Ammon's horn (tissue), 1 donor: ENCODE data around the gene RRM2.
"Not testable (repeated sequence)": the region's sequence is repeated elsewhere in the genome, so short reads cannot be mapped to it uniquely, and the experiment has no call there.

Experiments used
- DNase-seq: peaks from one replicate; pipeline ENCODE4 v3.0.0-alpha.2; 2016; ENCODE audit warnings: low spot score

The RRM2 gene

DNA sequence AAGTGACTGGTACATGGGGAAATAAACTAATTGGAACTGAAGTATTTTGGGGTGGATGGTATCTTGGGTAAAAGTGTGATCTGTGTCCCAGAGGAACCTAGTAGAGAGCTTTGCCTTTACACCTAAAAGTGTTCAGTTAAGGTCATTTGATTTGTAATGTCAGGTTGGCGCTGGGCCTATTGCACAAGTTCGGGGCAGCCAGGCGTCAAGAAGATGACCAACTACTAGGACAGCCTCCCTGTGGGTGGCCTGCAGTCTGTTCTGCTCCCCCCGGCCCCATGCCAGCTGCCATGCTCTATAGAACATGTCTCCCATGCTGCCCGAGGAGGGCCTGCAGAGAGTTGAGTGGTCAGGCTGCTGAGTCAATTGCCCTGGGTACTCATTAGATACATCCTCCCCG lies 10.1 kb downstream of the RRM2 start:
- no peak for DNase-seq

DNA sequence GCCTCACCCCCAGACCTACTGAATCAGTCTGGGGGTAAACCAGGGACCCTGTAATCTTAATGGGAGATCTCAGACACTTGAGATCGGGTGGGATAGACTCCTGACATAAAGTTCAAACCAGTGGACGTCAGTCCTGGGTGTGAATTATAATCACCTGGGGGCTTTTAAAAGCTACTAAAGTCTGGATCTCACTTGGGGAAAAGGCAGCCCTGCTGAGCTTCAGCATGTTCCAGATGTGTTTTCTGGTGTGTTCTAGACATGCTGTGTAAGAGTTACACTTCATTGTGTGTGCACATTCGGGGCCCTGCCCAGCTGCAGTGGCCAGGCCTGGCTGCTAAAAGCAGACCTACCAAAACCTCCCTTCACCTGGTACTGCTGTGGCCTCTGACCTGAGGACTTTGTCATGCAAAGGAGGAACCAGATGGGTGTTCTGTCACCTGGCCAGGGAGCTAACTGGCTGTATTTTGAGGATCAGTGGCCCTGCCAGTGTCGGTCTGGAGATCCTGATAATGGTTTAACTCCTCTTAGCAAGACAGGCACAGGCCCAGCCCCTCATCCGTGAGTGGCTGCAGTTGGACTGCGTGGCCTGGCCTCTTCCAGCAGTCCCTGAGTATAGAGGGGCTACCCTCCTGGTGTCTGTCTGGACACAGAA lies 10.6 kb downstream of the RRM2 start:
- DNase-seq: no peak

DNA sequence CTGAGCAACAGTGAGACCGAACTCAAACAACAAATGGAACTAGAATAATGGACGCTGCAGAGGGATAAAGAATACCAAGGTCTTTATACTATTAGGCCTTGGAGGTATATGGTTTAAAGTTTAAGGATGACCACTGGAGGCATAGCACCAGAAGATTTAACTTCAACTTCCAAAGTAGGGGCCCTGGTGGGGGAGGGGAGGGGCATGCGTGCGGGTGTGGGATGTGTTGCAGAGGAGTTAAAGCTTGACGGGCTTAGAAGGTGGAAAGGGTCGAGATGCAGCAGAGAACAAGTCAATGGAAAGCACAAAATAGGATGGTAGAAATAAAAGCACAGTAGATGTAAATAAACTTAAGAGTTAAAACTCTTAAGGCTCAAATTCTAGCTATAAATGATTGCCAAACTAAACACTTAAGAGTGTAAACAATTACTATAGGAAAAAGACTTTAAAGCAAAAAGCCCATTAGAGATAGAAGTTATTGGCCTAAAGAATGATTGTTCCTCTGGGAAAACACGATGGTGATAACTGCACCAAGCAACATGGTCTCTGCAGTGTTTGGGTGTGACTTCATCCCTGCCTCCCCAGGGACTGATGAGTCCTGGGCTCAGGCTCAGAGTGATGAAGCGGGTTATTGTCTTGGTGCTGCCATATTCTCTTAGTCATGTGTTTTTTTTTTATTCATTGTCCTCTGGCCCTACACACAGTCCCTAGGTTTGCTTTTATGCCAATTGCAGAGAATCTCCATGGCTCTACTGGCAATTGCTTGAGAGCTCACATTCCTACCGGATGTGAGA lies 13.0 kb downstream of the RRM2 start:
- DNase-seq: no peak

DNA sequence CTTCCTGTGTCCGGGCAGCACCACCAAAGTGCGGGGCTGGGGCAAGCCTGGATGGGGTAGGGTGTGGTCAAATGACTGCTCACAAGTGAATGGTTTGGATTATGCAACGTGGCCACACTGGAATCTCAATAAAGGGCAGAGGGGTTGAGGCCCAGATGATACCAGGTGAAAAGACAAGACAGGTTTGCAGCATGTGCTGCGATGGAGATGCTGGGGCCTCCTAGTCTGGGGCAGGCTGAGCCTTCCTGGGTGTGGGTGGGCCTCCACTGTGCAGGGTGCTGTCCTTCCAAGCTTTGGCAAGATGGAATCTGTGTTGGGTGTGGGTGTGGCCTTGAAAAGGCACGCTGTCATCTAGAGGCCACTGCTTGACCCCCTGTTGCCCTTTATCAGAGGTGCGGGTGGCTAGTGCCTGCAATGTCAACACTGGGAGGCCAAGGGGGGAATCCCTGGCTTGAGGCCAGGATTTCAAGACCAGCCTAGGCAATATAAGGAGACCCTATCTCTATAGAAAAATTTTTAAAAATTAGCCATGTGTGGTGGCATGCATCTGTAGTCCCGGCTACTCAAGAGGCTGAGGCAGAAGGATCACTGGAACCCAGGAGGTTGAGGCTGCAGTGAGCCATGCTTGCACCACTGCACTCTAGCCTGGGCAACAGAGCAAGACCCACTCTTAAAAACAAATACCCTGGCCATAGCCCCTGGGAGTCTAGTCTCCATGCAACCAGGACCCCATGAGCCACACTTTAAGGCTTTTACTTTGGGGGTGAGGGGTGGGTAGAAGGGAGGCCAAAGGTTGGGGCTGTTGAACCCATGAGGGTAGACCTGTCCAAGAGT lies 13.8 kb downstream of the RRM2 start:
- no peak for DNase-seq

DNA sequence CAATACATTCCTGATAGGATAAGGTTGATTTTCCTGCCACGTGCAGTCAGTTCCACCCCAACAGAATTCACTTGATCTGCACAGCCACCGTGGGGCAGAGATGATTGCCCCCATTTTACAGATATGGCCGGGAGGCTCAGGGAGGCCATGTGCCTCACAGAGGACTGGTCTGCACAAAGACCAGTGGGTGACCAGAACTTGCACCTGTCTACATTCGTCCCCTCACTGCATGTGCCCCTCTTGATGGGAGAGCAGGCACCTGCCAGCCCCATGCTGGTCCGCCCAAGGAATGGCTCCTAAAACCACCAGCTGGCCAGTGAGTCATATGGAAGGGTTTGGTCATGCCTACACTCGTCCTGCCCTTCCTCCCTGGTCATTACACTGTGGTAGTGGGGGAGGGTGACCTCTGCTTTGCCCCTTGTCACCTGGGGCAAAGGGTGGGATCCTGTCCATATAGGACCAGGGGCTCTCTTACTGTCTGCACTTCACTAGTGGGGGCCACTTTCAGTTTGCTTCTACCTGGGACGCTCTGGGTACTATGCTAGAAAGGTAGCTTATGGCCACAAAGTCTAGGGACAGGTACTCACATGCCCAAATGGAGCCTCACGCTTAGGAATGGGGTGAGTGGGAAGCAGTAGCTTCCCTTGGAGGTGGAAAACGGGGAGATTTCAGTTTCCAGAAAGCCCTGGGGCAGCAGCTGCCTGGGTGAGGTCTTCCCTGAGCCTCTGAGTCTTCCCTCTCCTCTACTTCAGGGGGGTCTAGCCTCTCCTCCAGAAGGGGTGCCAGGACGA lies 14.7 kb downstream of the RRM2 start:
- DNase-seq: no peak

DNA sequence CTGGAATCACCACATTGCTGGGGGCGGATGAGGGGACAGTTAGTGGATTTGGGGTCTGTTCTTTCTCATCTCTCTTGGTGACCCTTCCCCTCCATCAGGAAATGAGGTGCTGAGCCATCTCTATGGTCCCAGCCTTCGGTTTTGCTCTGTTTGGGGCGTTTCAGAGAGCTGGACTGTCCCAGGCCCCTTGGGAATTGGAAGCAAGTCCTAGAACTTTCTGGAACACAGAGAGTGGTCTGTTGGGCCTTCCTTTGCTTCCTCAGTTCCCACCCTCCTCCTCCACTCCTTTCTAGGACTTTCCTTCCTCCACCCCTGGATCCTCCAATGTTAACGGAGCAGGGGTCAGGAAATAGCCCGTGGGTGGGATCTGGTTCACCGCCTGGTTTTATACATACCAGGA lies 17.0 kb downstream of the RRM2 start:
- DNase-seq: no peak

DNA sequence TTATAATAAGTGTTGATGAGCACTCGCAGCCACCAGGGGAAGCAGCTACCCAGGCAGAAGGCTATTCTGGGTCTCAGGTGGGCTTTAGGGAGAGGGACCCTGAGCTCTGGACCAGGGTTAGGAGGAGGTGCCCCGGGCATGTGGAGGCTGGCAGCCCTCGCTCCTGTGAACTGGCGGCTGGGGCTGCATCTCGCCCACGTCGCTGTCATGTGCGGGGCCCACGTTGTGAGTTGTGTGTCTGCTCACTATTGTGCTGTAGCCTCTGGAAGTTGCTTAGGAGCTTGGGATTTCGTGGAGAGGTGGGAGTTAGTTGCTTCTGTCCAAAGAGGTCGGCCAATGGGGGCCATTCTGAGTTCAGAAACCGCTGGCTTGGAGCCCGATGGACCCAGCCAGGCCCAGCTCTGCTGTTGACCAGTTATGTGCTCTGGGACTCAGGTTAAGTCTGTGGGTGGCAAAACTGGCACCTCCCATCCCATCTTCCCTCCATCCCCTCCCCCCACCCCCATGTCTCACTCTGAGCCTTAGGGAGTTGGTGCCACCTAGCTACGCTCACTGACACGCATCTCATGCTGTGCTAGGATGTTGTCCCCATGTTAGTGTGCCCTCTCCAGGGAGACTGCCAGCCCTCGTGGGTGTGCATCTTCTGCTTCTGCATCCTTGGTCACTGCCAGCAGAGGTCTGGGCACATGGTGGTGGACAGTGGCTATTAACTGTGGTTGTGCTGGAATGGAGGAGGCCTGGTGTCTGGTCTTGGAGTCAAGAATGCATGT lies 18.5 kb downstream of the RRM2 start:
- DNase-seq: no peak

DNA sequence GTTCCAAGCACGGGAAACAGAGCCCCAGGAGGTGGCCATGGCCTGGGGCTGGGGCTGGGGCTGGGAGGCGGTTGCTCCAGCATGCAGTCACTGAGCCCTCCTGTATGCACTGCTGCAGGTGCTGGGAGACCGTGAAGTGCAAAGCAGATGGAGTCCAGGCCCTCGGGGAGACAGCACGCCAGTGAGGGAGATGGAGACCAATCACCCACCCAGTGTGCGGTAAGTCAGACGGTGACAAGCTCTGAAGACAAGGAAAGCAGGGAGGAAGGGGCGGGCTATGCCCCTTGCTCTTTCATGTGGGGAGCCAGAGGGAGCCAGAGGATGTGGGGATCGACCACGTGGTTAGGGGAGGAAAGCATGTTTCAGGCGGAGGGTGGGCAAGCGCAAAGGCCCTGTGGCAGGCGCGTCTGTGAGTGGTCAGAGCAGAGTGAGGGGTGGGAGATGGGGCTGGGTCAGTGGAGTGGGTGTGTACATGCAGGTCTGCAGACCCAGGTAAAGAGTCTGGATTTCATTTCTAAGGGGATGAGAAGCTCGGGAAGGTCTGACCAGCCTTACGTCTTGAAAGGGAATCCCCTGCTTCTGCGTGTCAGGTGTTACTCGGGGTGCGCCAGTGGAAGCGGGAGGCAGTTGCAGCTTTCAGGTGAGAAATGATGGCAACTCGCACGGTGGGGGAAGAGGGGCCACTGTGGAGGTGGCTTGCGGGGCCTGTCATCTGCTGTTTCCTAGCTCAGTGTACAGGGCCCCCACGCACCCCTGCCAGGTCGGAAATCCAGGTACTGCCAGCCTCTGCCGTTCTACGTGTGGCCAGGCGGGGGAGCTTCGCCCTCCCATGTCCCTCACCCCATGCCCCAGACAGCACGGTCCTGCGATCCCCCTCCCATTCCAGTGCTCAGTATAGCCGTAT lies 19.4 kb downstream of the RRM2 start:
- no peak for DNase-seq

DNA sequence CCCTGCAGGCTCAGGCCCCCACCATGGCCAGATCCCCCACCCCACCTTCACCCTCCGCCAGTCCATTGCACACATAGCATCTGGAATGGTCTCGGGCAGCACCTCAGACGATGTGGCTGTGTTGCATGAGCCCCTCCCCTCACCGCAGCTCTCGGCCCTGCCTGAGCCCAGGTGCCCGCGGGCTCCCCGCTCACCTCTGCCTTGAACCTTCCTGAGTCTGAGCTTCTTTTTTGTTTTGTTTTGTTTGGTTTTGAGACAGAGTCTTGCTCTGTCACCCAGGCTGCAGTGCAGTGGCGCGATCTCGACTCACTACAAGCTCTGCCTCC lies 20.1 kb downstream of the RRM2 start:
- DNase-seq: no peak

DNA sequence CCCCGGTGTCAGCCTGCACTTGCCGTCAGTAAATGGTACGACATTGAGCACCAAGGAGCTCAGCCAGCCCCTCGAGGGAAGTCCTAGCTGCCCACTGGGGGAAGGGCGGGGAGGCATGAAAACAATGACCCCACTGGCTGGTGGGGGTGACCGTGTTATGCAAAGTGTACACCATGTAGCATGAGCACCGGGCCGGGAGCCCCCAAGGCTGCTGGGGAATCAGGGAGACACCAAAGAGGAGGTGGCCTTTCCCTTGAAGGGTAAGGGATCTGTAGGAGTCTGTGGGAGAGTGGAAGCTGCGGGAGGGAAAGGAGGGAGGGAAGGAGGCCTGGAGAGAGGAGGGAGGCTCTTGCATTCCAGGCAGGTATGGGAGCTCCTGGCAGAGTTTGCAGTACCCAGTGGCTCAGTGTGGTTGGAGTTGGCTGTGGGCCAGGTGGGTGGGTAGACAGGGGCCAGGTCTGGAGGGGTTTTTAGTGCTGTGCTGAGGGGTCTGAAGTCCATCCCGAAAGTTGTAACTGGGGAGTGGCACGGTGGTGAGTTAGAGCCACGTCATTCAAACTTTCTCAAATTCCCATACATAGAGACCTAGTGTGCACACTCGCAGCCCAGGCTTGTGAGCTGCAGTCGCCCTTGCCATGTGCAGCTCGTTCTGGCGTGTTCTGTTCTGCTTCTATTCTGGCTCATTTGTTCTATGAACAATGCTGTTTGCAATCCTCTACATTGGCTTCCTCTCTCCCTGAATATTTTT lies 22.4 kb downstream of the RRM2 start:
- DNase-seq: peak; percentile 72

DNA sequence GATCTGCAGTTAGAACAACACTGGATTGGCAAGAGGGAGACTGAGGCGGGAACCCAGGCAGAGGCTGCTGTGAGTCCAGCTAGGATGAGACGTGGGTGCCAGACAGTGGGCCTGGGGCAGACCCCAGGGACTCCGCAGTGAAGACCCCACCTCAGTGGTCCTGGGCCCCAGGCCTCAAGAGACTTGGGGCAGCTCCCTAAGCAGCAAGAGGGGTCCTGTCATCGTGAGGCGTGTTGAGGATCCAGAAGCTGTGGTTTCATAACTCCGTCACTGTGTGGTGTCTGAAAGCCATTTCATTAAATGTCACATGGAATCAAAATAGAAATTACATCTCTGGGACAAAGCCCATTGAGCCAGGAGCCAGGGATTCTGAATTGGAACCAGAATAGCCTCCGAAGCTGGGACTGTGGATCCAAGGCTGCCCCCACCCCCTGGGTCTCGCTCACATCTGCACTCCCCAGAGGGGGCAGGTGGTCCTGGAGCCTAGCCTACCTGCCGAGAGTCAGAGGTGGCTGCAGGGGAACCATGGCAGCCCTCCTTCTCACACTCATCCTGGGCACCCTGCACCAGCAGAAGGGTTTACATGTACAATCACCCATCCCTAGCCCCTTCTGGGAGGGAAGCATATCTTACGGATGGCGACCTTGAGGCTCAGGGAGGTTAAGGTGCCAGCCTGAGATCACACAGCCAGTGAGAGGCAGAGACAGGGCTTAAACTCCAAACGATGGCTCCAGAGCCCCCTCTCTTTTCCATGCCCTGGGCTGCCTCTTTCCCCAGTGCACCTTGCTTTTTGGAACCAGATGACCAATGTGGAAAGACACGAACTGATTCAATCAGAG lies 23.2 kb downstream of the RRM2 start:
- peak; percentile 35 for DNase-seq

DNA sequence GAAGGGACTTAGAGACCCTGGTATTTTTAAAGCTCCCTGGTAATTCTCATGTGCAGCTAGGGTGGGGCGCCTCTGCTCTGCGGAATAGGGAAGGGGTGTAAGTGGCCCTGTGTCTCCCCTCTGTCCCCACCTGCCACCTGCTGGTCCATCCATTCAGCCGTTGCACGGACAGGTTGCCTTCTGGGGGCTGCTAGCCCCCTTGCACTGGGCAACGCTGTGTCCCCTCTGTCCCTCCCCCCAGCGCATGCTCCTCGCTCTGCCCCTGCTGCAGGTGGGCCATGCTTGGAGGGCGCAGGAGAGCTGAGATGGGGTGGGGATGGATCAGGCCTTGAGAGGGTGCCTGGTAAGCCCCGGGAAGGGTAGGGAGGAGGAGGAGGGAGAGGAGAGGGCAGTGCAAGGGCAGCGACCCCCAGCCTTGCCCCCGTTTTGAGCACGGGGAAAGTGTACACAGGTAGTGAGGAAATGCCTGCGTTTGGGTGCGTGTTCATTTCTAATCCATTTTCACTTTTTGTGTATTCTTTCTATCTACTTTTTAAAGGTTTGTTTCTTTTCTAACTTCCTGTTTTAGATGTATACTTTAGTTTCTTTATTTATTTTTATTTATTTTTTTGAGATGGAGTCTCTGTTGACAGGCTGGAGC lies 23.9 kb downstream of the RRM2 start:
- no peak for DNase-seq

DNA sequence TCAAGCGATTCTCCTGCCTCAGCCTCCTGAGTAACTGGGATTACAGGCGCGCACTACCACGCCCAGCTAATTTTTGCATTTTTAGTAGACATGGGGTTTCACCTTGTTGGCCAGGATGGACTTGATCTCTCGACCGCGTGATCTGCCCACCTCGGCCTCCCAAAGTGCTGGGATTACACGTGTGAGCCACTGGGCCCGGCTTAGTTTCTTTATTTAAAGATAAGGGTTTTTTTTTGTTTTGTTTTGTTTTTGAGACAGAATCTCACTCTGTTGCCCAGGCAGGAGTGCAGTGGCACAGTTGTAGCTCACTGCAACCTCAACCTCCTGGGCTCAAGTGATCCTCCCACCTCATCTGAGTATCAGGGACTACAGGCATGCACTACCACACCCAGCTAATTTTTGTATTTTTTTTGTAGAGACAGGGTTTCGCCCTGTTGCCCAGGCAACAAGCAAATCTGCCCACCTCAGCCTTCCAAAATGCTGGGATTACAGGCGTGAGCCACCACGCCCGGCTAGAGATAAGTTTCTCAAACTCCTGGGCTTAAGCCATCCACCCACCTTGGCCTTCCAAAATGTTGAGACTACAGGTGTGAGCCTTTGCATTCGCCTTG lies 24.6 kb downstream of the RRM2 start:
- not testable (repeated sequence) for DNase-seq

DNA sequence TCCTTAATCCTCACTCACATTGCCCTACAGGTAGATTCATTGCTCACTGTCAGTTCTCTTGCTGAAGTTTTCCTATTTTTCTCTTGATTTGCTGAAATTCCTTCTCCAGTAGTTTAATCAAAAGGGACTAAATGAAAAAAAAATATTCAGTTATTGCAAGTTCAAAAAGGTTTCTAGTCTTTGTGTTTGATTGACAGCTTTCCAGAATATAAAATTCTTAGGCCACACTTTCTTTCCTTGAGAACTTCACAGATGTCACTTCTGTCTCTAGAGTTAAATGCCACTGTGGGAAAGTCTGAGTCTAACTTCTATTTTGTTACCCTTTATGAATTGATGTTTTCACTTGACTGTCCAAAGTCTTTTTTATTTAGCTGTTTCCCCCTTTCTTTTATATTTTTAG lies 25.7 kb downstream of the RRM2 start:
- DNase-seq: no peak

DNA sequence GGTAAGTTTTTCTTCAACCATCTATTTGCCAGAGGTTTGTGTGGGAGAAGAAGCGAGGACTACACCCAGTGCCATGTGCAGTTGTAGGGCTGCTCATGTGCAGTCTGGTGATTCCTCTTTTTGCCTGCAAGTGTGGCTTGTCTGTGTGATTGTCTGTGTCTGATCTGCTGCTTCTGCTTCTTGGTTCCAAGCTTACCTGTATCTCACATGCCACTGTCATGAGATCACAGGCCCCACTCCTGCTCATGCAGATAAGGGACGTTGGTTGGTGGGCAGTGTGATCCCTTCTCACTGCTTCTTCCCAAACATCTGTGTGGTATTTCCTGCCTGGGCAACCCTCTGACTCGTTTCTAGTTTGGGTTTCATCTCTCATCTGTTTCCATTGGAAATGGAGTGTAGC lies 27.1 kb downstream of the RRM2 start:
- DNase-seq: no peak

DNA sequence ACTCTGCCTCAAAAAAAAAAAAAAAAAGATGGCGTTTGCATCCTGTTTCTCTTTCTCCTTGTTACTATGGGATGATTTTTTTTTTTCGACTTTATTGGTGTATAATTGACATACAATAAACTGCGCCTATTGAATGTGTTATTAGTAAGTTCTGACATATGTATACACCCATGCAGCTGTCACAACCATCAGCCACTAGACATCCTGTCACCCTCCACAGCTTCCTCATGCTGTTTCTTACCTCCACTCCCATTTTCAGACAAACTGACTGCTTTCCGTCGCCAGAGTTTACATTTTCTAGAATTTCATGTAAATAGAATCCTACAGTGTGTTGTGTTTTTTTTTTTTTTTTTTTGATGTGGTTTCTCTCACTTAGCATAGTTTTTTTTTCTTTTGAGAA lies 27.9 kb downstream of the RRM2 start:
- no peak for DNase-seq

DNA sequence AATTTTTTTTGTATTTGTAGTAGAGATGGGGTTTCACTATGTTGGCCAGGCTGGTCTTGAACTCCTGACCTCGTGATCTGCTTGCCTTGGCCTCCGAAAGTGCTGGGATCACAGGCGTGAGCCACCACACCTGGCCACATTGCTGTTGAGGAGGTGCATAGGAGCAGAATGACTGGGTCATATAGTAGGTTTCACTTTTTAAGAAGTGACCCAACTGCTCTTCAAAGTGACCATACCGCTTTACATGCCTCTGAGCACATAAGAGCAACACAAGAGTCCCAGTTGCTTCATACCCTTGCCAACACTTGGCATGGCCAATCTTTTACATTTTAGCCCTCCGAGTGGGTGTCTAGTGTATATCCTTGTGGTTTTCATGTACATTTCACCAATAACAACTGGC lies 28.9 kb downstream of the RRM2 start:
- DNase-seq: no peak

DNA sequence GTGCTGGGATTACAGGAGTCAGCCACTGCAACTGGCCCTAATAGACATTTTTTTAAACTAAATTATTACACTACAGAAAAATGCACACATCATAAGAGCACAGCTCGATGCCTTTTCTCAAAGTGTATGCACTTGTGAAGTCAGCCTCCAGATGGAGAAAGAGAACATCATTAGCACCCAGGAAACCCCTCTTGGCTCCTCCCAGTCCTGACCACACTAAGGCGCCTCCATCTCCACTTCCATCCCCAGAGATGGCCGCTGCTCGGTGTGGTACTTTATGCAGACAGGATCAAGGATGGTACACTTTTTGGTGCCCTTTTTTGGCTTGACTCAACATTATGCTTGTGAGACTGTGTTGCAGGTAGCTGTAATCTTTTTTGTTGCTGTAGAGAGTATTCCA lies 34.8 kb downstream of the RRM2 start:
- DNase-seq: no peak
